CD4-positive, alpha-beta memory T cell (primary cell): ENCODE measurements around the gene AFDN. TPM values are rescaled to one million over a fixed set of nuclear protein-coding genes. Genes with fewer than 3 reads are reported as not detected.

Source experiments
- CTCF ChIA-PET: fragments of 350-600 bp; sonication (Branson Sonifier 250); formaldehyde crosslinking; loops from one replicate; lab custom pipeline; 2021; ENCODE audit warnings: inconsistent platforms; ENCODE audit not compliant: partially characterized antibody; lab: Charles Lee
- POLR2A ChIA-PET: fragments of 350-600 bp; sonication (Branson Sonifier 250); formaldehyde crosslinking; loops from one replicate; lab custom pipeline; 2021; ENCODE audit not compliant: partially characterized antibody; lab: Charles Lee
- DNase-seq, 5 donors: peaks; one replicate each; pipeline versions ENCODE4 v3.0.0 to v3.0.0-alpha.2; 2020 to 2022; ENCODE audit warnings: mixed read lengths in 1 of 5
- H3K27ac ChIP-seq: one replicate; pipeline ENCODE4 v1.7.0; 2013; ENCODE audit warnings: low read depth, low read length
- H3K27me3 ChIP-seq: 2 replicates; pipeline ENCODE4 v1.7.0; 2013; ENCODE audit warnings: mild to moderate bottlenecking, low read length, moderate library complexity; ENCODE audit not compliant: insufficient read depth
- H3K36me3 ChIP-seq: 2 replicates; pipeline ENCODE4 v1.7.0; 2013; ENCODE audit warnings: mild to moderate bottlenecking, low read length, moderate library complexity; ENCODE audit not compliant: insufficient read depth
- H3K4me1 ChIP-seq: 2 replicates; pipeline ENCODE4 v1.7.0; 2013; ENCODE audit warnings: mild to moderate bottlenecking, low read length, moderate library complexity; ENCODE audit not compliant: insufficient read depth
- H3K4me3 ChIP-seq, 2 donors: one replicate each; pipeline ENCODE4 v1.7.0; 2013; ENCODE audit warnings: low read length in 2 of 2, mild to moderate bottlenecking in 1 of 2
- H3K9me3 ChIP-seq, 2 donors: one replicate each; pipeline ENCODE4 v1.7.0; 2013; ENCODE audit warnings: low read length in 2 of 2, control low read depth in 1 of 2; ENCODE audit not compliant: control insufficient read depth in 1 of 2
- H3K27ac Mint-ChIP-seq, 7 donors: one replicate each; pipeline ENCODE4 v1.8.0; 2020 to 2021; ENCODE audit warnings: mixed read lengths in 7 of 7, mild to moderate bottlenecking in 6 of 7, inconsistent platforms in 3 of 7, moderate library complexity in 3 of 7
- H3K27me3 Mint-ChIP-seq, 2 donors: one replicate each; pipeline ENCODE4 v1.8.0; 2020 to 2021; ENCODE audit warnings: mixed read lengths in 2 of 2
- H3K36me3 Mint-ChIP-seq, 2 donors: one replicate each; pipeline ENCODE4 v1.8.0; 2020 to 2021; ENCODE audit warnings: mixed read lengths in 2 of 2, inconsistent platforms in 1 of 2, mild to moderate bottlenecking in 1 of 2
- H3K4me1 Mint-ChIP-seq, 4 donors: one replicate each; pipeline ENCODE4 v1.8.0; 2020 to 2021; ENCODE audit warnings: mixed read lengths in 4 of 4, mild to moderate bottlenecking in 1 of 4
- H3K4me3 Mint-ChIP-seq, 8 donors: one replicate each; pipeline ENCODE4 v1.8.0; 2020 to 2021; ENCODE audit warnings: mixed read lengths in 8 of 8, mild to moderate bottlenecking in 7 of 8, moderate library complexity in 6 of 8, inconsistent platforms in 3 of 8
- H3K9me3 Mint-ChIP-seq, 8 donors: one replicate each; pipeline ENCODE4 v1.8.0; 2020 to 2021; ENCODE audit warnings: mixed read lengths in 8 of 8, mild to moderate bottlenecking in 5 of 8, inconsistent platforms in 3 of 8, moderate library complexity in 1 of 8
- intact Hi-C: fragments of 100-400 bp; cut with micrococcal nuclease; formaldehyde crosslinking; loops from one replicate; pipeline ENCODE4 v1.15.1; 2023
- polyA plus RNA-seq, 2 donors: library from polyadenylated mRNA; unstranded; fragments of 300-500 nt; fragmentation: Illumina TruSeq; gene quantifications; one replicate each; pipeline ENCODE4 v1.2.3, GENCODE V29; 2021
- total RNA-seq, 2 experiments: library from RNA; stranded (reverse); gene quantifications; one replicate each; pipeline ENCODE4 v1.2.3, GENCODE V29; 2021

The AFDN gene
- total and polyA plus RNA-seq, 4 experiments from 2014 or later, result 1.4 to 24.3 (median 15.3) TPM

GRCh38 chr6:167953551-167953950, 126.8 kb downstream of the AFDN start:
- no peaks in the 10 kb centered on the region for H3K27me3 ChIP-seq
- DNase-seq, result no peak
- H3K36me3 ChIP-seq, result no peaks in the 10 kb centered on the region
- H3K4me3 Mint-ChIP-seq, result no peak overlapping the region
- no peaks in the 10 kb centered on the region for H3K9me3 ChIP-seq
- H3K27ac ChIP-seq, result no peak overlapping the region
- POLR2A ChIA-PET, result no interaction called here
- H3K27me3 Mint-ChIP-seq, result no peaks in the 10 kb centered on the region
- intact Hi-C loops, result no loop called here
- H3K4me3 ChIP-seq, result no peak overlapping the region
- peaks cover 21 to 35% of the 10 kb centered on the region in 2 donors for H3K36me3 Mint-ChIP-seq
- CTCF ChIA-PET, result no interaction called here
- no peak overlapping the region for H3K27ac Mint-ChIP-seq
- no peaks in the 10 kb centered on the region for H3K9me3 Mint-ChIP-seq
- H3K4me1 Mint-ChIP-seq, result no peaks in the 10 kb centered on the region
- H3K4me1 ChIP-seq, result no peaks in the 10 kb centered on the region

- Mint-ChIP-seq H3K4me3 (no peak overlapping the region), H3K27me3 (no peaks in the 10 kb centered on the region), H3K4me1 (no peaks in the 10 kb centered on the region), H3K27ac (no peak overlapping the region), H3K9me3 (no peaks in the 10 kb centered on the region), H3K36me3 (peaks cover 15 to 29% of the 10 kb centered on the region in 2 donors)
- ChIA-PET POLR2A (no interaction called here), CTCF (no interaction called here)
- Histone ChIP-seq H3K4me1 (no peaks in the 10 kb centered on the region), H3K27ac (no peak overlapping the region), H3K4me3 (no peak overlapping the region), H3K36me3 (no peaks in the 10 kb centered on the region), H3K27me3 (no peaks in the 10 kb centered on the region), H3K9me3 (no peaks in the 10 kb centered on the region)
- no peak for DNase-seq
- intact Hi-C loops, result no loop called here
Observed at GRCh38 chr6:167954151-167954550, 127.4 kb downstream of the AFDN start.

GRCh38 chr6:167956491-167956890, 129.8 kb downstream of the AFDN start:
- DNase-seq, result no peak
- H3K4me3 ChIP-seq, result no peak overlapping the region
- no peaks in the 10 kb centered on the region for H3K9me3 ChIP-seq
- H3K27ac ChIP-seq, result no peak overlapping the region
- no peaks in the 10 kb centered on the region for H3K27me3 Mint-ChIP-seq
- H3K4me3 Mint-ChIP-seq, result no peak overlapping the region
- no peaks in the 10 kb centered on the region for H3K36me3 ChIP-seq
- peak overlapping the region in 3 of 7 donors; percentile 21 to 54 (median 37) for H3K27ac Mint-ChIP-seq
- H3K36me3 Mint-ChIP-seq, result peaks cover 7 to 17% of the 10 kb centered on the region in 2 donors
- POLR2A ChIA-PET, result no interaction called here
- intact Hi-C loops, result no loop called here
- no peaks in the 10 kb centered on the region for H3K4me1 ChIP-seq
- H3K4me1 Mint-ChIP-seq, result no peaks in the 10 kb centered on the region
- CTCF ChIA-PET, result no interaction called here
- no peaks in the 10 kb centered on the region for H3K9me3 Mint-ChIP-seq
- no peaks in the 10 kb centered on the region for H3K27me3 ChIP-seq

GRCh38 chr6:167956983-167957492, 130.3 kb downstream of the AFDN start:
- Mint-ChIP-seq H3K4me1 (no peaks in the 10 kb centered on the region), H3K9me3 (no peaks in the 10 kb centered on the region), H3K36me3 (peaks cover 6 to 17% of the 10 kb centered on the region in 2 donors), H3K27ac (peak overlapping the region in 1 of 7 donors; percentile 21), H3K27me3 (no peaks in the 10 kb centered on the region), H3K4me3 (no peak overlapping the region)
- Histone ChIP-seq H3K36me3 (no peaks in the 10 kb centered on the region), H3K27me3 (no peaks in the 10 kb centered on the region), H3K4me1 (no peaks in the 10 kb centered on the region), H3K4me3 (no peak overlapping the region), H3K9me3 (no peaks in the 10 kb centered on the region), H3K27ac (no peak overlapping the region)
- CTCF ChIA-PET, result no interaction called here
- POLR2A ChIA-PET, result no interaction called here
- no peak for DNase-seq
- intact Hi-C loops, result no loop called here

GRCh38 chr6:167957626-167958025, 130.9 kb downstream of the AFDN start:
- Histone ChIP-seq H3K9me3 (no peaks in the 10 kb centered on the region), H3K4me3 (no peak overlapping the region), H3K27ac (no peak overlapping the region), H3K27me3 (no peaks in the 10 kb centered on the region), H3K4me1 (no peaks in the 10 kb centered on the region), H3K36me3 (no peaks in the 10 kb centered on the region)
- DNase-seq, result no peak
- intact Hi-C loops, result no loop called here
- Mint-ChIP-seq H3K4me1 (no peaks in the 10 kb centered on the region), H3K27ac (no peak overlapping the region), H3K4me3 (no peak overlapping the region), H3K36me3 (peaks cover 5 to 22% of the 10 kb centered on the region in 2 donors), H3K27me3 (no peaks in the 10 kb centered on the region), H3K9me3 (no peaks in the 10 kb centered on the region)
- POLR2A ChIA-PET, result no interaction called here
- CTCF ChIA-PET, result no interaction called here

GRCh38 chr6:167960579-167960978, 133.9 kb downstream of the AFDN start:
- Histone ChIP-seq H3K27ac (no peak overlapping the region), H3K36me3 (no peaks in the 10 kb centered on the region), H3K4me3 (no peak overlapping the region), H3K9me3 (no peaks in the 10 kb centered on the region), H3K4me1 (no peaks in the 10 kb centered on the region), H3K27me3 (no peaks in the 10 kb centered on the region)
- ChIA-PET POLR2A (no interaction called here), CTCF (no interaction called here)
- H3K27ac Mint-ChIP-seq, result no peak overlapping the region
- H3K4me1 Mint-ChIP-seq, result peaks cover 0 to 2% (median 0%) of the 10 kb centered on the region in 4 donors
- no peak overlapping the region for H3K4me3 Mint-ChIP-seq
- H3K9me3 Mint-ChIP-seq, result no peaks in the 10 kb centered on the region
- no peak for DNase-seq
- intact Hi-C loops, result no loop called here
- peaks cover 7 to 27% of the 10 kb centered on the region in 2 donors for H3K36me3 Mint-ChIP-seq
- no peaks in the 10 kb centered on the region for H3K27me3 Mint-ChIP-seq

- peaks cover 15 to 27% of the 10 kb centered on the region in 2 donors for H3K36me3 Mint-ChIP-seq
- no peaks in the 10 kb centered on the region for H3K9me3 Mint-ChIP-seq
- H3K27ac Mint-ChIP-seq, result no peak overlapping the region
- Histone ChIP-seq H3K36me3 (no peaks in the 10 kb centered on the region), H3K9me3 (no peaks in the 10 kb centered on the region), H3K27ac (no peak overlapping the region), H3K4me3 (no peak overlapping the region), H3K27me3 (no peaks in the 10 kb centered on the region), H3K4me1 (no peaks in the 10 kb centered on the region)
- intact Hi-C loops, result no loop called here
- H3K4me1 Mint-ChIP-seq, result peaks cover 0 to 2% (median 0%) of the 10 kb centered on the region in 4 donors
- no peak for DNase-seq
- CTCF ChIA-PET, result no interaction called here
- no peaks in the 10 kb centered on the region for H3K27me3 Mint-ChIP-seq
- H3K4me3 Mint-ChIP-seq, result no peak overlapping the region
- POLR2A ChIA-PET, result no interaction called here
Observed at GRCh38 chr6:167962711-167963110, 136.0 kb downstream of the AFDN start.
